ENCODE data around the gene KLHL28. TPM values are rescaled to one million over a fixed set of nuclear protein-coding genes. Genes with fewer than 3 reads are reported as not detected.

KLHL28 gene
- total and polyA plus RNA-seq, 7 experiments from 2014 or later: 22.1 to 50.2 (median 41.4) TPM

DNA sequence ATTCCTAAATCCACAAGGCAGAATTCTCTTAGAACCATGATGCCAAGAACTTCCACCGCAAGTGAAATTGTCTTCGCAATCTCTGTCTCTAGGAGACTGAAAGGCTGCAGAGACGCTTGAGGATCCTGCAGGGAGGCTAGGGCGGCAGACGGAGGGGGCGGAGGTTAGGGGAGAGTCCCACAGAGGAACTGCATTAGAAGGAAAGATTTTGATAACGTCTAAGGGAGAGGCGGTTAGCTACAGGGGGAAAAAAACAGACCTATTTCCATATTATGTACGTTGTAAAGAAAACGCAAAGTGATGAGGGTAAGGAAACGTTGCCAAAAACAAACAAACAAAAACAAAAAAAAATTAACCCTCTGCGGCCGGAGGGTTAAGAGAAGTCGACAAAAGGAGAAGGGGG is 595 bp downstream of the KLHL28 start:
- H3K36me3 Mint-ChIP-seq: peaks cover 10 to 20% (median 15%) of the 10 kb centered on the region in 5 donors
- DNase-seq: peak; percentile 22 to 80 (median 58)
- H3K4me3 Mint-ChIP-seq: no peak overlapping the region
- peaks cover 0 to 37% (median 19%) of the 10 kb centered on the region in 11 donors for H3K9me3 Mint-ChIP-seq
- Histone ChIP-seq H3K4me3 (ENCODE audit: low read length) (peak overlapping the region; percentile 99), H3K27ac (ENCODE audit: low read depth, low read length) (peak overlapping the region; percentile 91), H3K4me1 (ENCODE audit: control insufficient read depth in 2 of 2, insufficient read depth in 2 of 2, low read length in 2 of 2) (peaks cover 30 to 51% of the 10 kb centered on the region in 2 donors), H3K36me3 (ENCODE audit: control insufficient read depth in 2 of 3, insufficient read depth in 3 of 3, low read length in 3 of 3) (peaks cover 0 to 5% (median 0%) of the 10 kb centered on the region in 3 experiments), H3K9me3 (ENCODE audit: control insufficient read depth in 2 of 3, low read length in 3 of 3) (peaks cover 0 to 12% (median 11%) of the 10 kb centered on the region in 3 experiments), H3K27me3 (ENCODE audit: control insufficient read depth in 2 of 2, insufficient read depth in 2 of 2, low read length in 2 of 2) (no peaks in the 10 kb centered on the region)
- ChIA-PET CTCF (interaction anchor here (0.6 to 0.8 kb wide), 3 partner anchors 37 to 175 kb away, joined by 3 read pairs; partner anchors contain the start of gene FANCM), POLR2A (interaction anchor here (0.8 to 4.1 kb wide), 14 partner anchors 9 to 292 kb away, joined by 3 to 64 read pairs (median 4); partner anchors contain the start of genes FANCM, FKBP3 and MIS18BP1)
- H3K4me1 Mint-ChIP-seq: peaks cover 33 to 67% (median 53%) of the 10 kb centered on the region in 7 donors
- no peaks in the 10 kb centered on the region for H3K27me3 Mint-ChIP-seq
- H3K27ac Mint-ChIP-seq: no peak overlapping the region
- ATAC-seq: peak; percentile 43
- intact Hi-C loops (cut with micrococcal nuclease): loop anchor here (1.0 to 5.0 kb wide), 3 partner anchors 17 to 49 kb away; no protein-coding TSS in a partner anchor

DNA sequence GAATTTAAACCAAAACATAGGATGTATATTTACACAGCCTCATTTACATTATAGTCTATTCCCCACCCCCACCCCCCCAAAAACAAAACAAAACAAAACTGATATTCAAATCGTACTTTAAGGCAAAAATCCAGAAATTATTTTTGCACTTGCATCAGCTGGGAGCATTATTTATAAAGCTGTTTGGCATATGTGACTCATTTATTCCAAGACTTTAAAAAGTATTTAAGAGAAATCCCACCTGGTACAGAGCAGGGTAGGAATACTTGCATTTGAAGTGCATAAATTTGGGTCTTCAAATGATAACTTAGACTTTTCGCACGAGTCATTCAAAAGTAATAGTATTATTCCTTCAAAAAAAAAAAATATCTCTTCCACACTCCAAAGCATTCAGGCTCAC is 1.1 kb downstream of the KLHL28 start:
- Mint-ChIP-seq H3K27ac (peak overlapping the region in 4 of 9 donors; percentile 56 to 75 (median 60)), H3K9me3 (peaks cover 0 to 34% (median 17%) of the 10 kb centered on the region in 11 donors), H3K27me3 (no peaks in the 10 kb centered on the region), H3K36me3 (peaks cover 10 to 20% (median 16%) of the 10 kb centered on the region in 5 donors), H3K4me1 (peaks cover 36 to 71% (median 56%) of the 10 kb centered on the region in 7 donors), H3K4me3 (peak overlapping the region in 2 of 10 donors; percentile 81 to 85)
- CTCF ChIA-PET: interaction anchor here (0.6 to 0.8 kb wide), 2 partner anchors 38 to 175 kb away, joined by 3 read pairs; partner anchors contain the start of gene FANCM
- ATAC-seq (no peak), DNase-seq (no peak)
- Histone ChIP-seq H3K36me3 (ENCODE audit: control insufficient read depth in 2 of 3, insufficient read depth in 3 of 3, low read length in 3 of 3) (peaks cover 0 to 5% (median 0%) of the 10 kb centered on the region in 3 experiments), H3K4me1 (ENCODE audit: control insufficient read depth in 2 of 2, insufficient read depth in 2 of 2, low read length in 2 of 2) (peaks cover 30 to 51% of the 10 kb centered on the region in 2 donors), H3K27me3 (ENCODE audit: control insufficient read depth in 2 of 2, insufficient read depth in 2 of 2, low read length in 2 of 2) (no peaks in the 10 kb centered on the region), H3K27ac (ENCODE audit: low read depth, low read length) (peak overlapping the region; percentile 91), H3K9me3 (ENCODE audit: control insufficient read depth in 2 of 3, low read length in 3 of 3) (peaks cover 0 to 12% (median 11%) of the 10 kb centered on the region in 3 experiments), H3K4me3 (ENCODE audit: low read length) (peak overlapping the region; percentile 99)
- intact Hi-C loops (cut with micrococcal nuclease): loop anchor here (1.0 to 5.0 kb wide), 3 partner anchors 16 to 48 kb away; no protein-coding TSS in a partner anchor
- POLR2A ChIA-PET: interaction anchor here (0.9 to 4.1 kb wide), 5 partner anchors 10 to 293 kb away, joined by 4 to 64 read pairs (median 7); partner anchors contain the start of genes FANCM, FKBP3 and MIS18BP1

DNA sequence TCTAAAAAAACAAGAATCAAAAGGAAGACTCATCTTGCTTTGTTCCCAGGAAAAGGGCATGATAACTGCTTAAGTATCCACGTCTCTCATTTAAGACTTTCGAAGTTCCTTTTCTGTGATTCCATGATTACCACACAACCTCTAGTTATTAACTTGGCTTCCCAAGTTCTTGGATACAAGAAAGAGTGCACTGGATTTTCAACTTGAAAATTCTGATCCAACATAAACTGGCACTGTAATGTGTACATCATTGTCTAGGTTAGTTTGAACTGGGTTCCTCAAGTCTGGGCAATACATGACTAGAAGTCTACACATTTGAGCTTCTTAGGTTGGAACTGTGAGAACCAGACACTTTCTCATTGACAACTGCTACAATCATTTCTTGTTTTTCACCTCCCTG is 1.6 kb downstream of the KLHL28 start:
- Histone ChIP-seq H3K4me1 (ENCODE audit: control insufficient read depth in 2 of 2, insufficient read depth in 2 of 2, low read length in 2 of 2) (peaks cover 30 to 51% of the 10 kb centered on the region in 2 donors), H3K27ac (ENCODE audit: low read depth, low read length) (peak overlapping the region; percentile 91), H3K36me3 (ENCODE audit: control insufficient read depth in 2 of 3, insufficient read depth in 3 of 3, low read length in 3 of 3) (peaks cover 0 to 5% (median 0%) of the 10 kb centered on the region in 3 experiments), H3K9me3 (ENCODE audit: control insufficient read depth in 2 of 3, low read length in 3 of 3) (peaks cover 0 to 12% (median 11%) of the 10 kb centered on the region in 3 experiments), H3K4me3 (ENCODE audit: low read length) (peak overlapping the region; percentile 99), H3K27me3 (ENCODE audit: control insufficient read depth in 2 of 2, insufficient read depth in 2 of 2, low read length in 2 of 2) (no peaks in the 10 kb centered on the region)
- DNase-seq (no peak), ATAC-seq (no peak)
- ChIA-PET POLR2A (interaction anchor here (0.9 to 4.1 kb wide), 4 partner anchors 9 to 293 kb away, joined by 4 to 64 read pairs (median 32); partner anchors contain the start of genes FANCM, FKBP3 and MIS18BP1), CTCF (no interaction called here)
- Mint-ChIP-seq H3K27me3 (no peaks in the 10 kb centered on the region), H3K36me3 (peaks cover 10 to 16% (median 14%) of the 10 kb centered on the region in 5 donors), H3K27ac (peak overlapping the region in 5 of 9 donors; percentile 38 to 75 (median 59)), H3K9me3 (peaks cover 0 to 29% (median 15%) of the 10 kb centered on the region in 11 donors), H3K4me3 (peak overlapping the region in 2 of 10 donors; percentile 81 to 85), H3K4me1 (peaks cover 38 to 72% (median 56%) of the 10 kb centered on the region in 7 donors)
- intact Hi-C loops (cut with micrococcal nuclease): loop anchor here in 1 of 2 donors (5.0 kb wide), 1 partner anchor 48 kb away; no protein-coding TSS in a partner anchor

DNA sequence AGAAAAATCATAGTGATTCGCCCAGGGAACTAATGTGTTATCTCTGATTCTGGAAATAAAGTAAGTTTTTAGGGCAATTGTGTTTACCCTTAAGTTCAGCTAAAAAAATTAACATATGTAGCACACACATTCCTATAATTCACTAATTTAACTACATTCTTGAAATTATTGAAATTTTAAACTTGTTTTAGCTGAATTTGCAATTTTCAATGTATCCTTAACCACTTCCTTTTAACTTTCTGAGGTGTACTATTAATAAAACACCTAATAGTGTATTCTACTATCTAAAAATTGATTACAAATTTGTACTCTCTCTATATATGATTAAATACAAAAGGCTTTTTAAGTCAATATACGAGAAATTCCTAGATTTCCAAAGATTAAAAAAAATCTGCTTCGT is 2.2 kb downstream of the KLHL28 start:
- H3K27ac ChIP-seq (ENCODE audit: low read depth, low read length): no peak overlapping the region

DNA sequence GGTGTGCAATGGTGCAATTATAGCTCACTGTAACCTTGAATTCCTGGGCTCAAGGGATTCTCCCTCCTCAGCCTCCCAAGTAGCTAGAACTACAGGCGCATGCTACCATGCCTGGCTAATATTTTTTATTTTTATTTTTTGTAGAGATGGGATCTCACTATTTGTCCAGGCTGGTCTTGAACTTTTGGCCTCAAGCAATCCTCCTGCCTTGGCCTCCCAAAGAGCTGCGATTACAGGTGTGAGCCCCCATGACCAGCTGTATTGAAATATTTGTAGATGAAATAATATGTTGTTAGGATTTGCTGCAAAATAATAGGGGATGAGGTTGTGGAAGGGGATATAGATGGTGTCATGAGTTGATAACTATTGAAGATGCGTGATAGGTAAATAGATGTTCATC is 4.9 kb downstream of the KLHL28 start:
- POLR2A ChIA-PET: interaction anchor here (0.7 kb wide), 1 partner anchor 63 kb away, joined by 3 read pairs; no protein-coding TSS in a partner anchor

More for the DNA sequence above, 2.2 kb downstream of the KLHL28 start:
- POLR2A ChIA-PET: no interaction called here
- no peak for ATAC-seq
- H3K4me1 ChIP-seq (ENCODE audit: control insufficient read depth in 2 of 2, insufficient read depth in 2 of 2, low read length in 2 of 2): peaks cover 30 to 55% of the 10 kb centered on the region in 2 donors
- Mint-ChIP-seq H3K27me3 (no peaks in the 10 kb centered on the region), H3K4me3 (peak overlapping the region in 5 of 10 donors; percentile 48 to 85 (median 75)), H3K4me1 (peaks cover 33 to 71% (median 56%) of the 10 kb centered on the region in 7 donors), H3K9me3 (peaks cover 0 to 23% (median 10%) of the 10 kb centered on the region in 11 donors), H3K36me3 (peaks cover 8 to 15% (median 12%) of the 10 kb centered on the region in 5 donors), H3K27ac (peak overlapping the region in 1 of 9 donors; percentile 38)
- intact Hi-C loops (cut with micrococcal nuclease): no loop called here
- no peaks in the 10 kb centered on the region for H3K27me3 ChIP-seq (ENCODE audit: control insufficient read depth in 2 of 2, insufficient read depth in 2 of 2, low read length in 2 of 2)
- DNase-seq: no peak
- no peak overlapping the region for H3K4me3 ChIP-seq (ENCODE audit: low read length)
- CTCF ChIA-PET: no interaction called here
- H3K36me3 ChIP-seq (ENCODE audit: control insufficient read depth in 2 of 3, insufficient read depth in 3 of 3, low read length in 3 of 3): peaks cover 0 to 5% (median 0%) of the 10 kb centered on the region in 3 experiments
- peaks cover 0 to 11% (median 8%) of the 10 kb centered on the region in 3 experiments for H3K9me3 ChIP-seq (ENCODE audit: control insufficient read depth in 2 of 3, low read length in 3 of 3)

DNA sequence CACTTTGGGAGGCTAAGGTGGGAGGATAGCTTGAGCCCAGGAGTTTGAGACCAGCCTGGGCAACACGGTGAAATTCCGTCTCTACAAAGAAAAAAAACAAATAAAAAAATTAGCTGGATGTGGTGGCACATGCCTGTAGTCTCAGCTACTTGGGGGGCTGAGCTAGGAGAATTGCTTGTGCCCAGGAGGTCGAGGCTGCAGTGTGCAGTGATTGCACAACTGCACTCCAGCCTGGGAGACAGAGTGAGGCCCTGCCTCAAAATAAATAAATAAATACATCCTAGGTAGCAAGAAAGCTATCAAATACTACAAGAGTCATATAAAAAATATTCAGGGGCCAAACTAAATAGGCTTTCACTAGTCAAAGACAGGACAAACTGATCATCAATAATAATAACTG is 6.2 kb downstream of the KLHL28 start:
- no peak overlapping the region for H3K27ac ChIP-seq (ENCODE audit: low read depth, low read length)
- ChIA-PET CTCF (no interaction called here), POLR2A (no interaction called here)
- Mint-ChIP-seq H3K4me3 (peak overlapping the region in 2 of 10 donors; percentile 17 to 18), H3K4me1 (peaks cover 30 to 81% (median 69%) of the 10 kb centered on the region in 7 donors), H3K27ac (no peak overlapping the region), H3K36me3 (peaks cover 0 to 24% (median 16%) of the 10 kb centered on the region in 5 donors), H3K9me3 (no peaks in the 10 kb centered on the region), H3K27me3 (no peaks in the 10 kb centered on the region)
- no peaks in the 10 kb centered on the region for H3K27me3 ChIP-seq (ENCODE audit: control insufficient read depth in 2 of 2, insufficient read depth in 2 of 2, low read length in 2 of 2)
- ATAC-seq (no peak), DNase-seq (no peak)
- H3K4me3 ChIP-seq (ENCODE audit: low read length): no peak overlapping the region
- H3K36me3 ChIP-seq (ENCODE audit: control insufficient read depth in 2 of 3, insufficient read depth in 3 of 3, low read length in 3 of 3): peaks cover 0 to 7% (median 0%) of the 10 kb centered on the region in 3 experiments
- no peaks in the 10 kb centered on the region for H3K9me3 ChIP-seq (ENCODE audit: control insufficient read depth in 2 of 3, low read length in 3 of 3)
- peaks cover 26 to 39% of the 10 kb centered on the region in 2 donors for H3K4me1 ChIP-seq (ENCODE audit: control insufficient read depth in 2 of 2, insufficient read depth in 2 of 2, low read length in 2 of 2)
- intact Hi-C loops (cut with micrococcal nuclease): no loop called here

More for the DNA sequence above, 4.9 kb downstream of the KLHL28 start:
- ATAC-seq (no peak), DNase-seq (no peak)
- Mint-ChIP-seq H3K36me3 (peaks cover 0 to 18% (median 10%) of the 10 kb centered on the region in 5 donors), H3K27ac (peak overlapping the region in 3 of 9 donors; percentile 7 to 34 (median 20)), H3K4me3 (peak overlapping the region in 7 of 10 donors; percentile 19 to 71 (median 37)), H3K9me3 (no peaks in the 10 kb centered on the region), H3K4me1 (peaks cover 22 to 72% (median 57%) of the 10 kb centered on the region in 7 donors), H3K27me3 (no peaks in the 10 kb centered on the region)
- intact Hi-C loops (cut with micrococcal nuclease): no loop called here
- H3K27me3 ChIP-seq (ENCODE audit: control insufficient read depth in 2 of 2, insufficient read depth in 2 of 2, low read length in 2 of 2): no peaks in the 10 kb centered on the region
- CTCF ChIA-PET: no interaction called here
- H3K27ac ChIP-seq (ENCODE audit: low read depth, low read length): no peak overlapping the region
- H3K36me3 ChIP-seq (ENCODE audit: control insufficient read depth in 2 of 3, insufficient read depth in 3 of 3, low read length in 3 of 3): peaks cover 0 to 5% (median 0%) of the 10 kb centered on the region in 3 experiments
- peaks cover 30 to 43% of the 10 kb centered on the region in 2 donors for H3K4me1 ChIP-seq (ENCODE audit: control insufficient read depth in 2 of 2, insufficient read depth in 2 of 2, low read length in 2 of 2)
- H3K4me3 ChIP-seq (ENCODE audit: low read length): no peak overlapping the region
- H3K9me3 ChIP-seq (ENCODE audit: control insufficient read depth in 2 of 3, low read length in 3 of 3): no peaks in the 10 kb centered on the region

Data from naive thymus-derived CD4-positive, alpha-beta T cell (primary cell).